ENCODE data around the gene SOD2.
A peak's percentile ranks its signal among the peaks of the same experiment; 100 is the strongest.
"Not testable (repeated sequence)": the region's sequence is repeated elsewhere in the genome, so short reads cannot be mapped to it uniquely, and the experiment has no call there.

The SOD2 gene

DNA sequence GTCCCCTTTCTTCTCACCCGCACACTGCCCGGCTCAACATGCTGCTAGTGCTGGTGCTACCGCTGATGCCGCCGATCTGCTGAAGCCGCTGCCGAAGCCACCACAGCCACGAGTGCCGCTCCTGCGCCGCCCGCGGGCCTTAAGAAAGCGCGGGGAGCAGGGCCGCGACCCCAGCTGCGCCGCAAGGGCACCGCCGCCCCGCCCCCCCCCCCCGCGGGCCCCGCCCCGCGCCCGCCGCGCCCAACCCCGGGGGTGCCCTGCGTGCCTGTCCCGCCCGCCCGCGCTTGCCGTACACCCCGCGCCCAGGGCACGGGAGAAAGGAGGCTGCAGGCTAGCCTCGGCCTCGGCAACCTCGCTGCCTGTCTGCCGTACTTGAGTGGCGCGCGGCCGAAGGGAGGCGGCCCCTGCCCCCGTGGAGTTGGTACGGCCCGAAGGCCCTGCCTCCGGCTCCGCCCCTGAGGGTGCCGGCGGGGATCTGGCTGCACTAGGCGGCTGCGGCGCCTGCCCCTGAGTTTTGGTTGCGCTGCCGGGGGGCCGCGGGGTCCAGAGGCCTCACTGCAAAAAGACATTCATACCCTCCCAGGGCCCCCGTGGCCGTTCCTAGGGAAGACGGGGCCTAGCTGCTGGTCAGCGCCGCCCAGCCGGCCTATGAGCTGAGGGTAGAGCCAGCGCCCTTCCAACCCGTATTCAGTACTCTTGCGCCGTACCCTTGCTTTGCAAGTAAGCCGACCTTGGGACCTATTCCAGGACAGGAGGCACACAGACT lies at the start of gene SOD2:
Gene SOD2 (minus strand): TSS at position 114 of the 766 bp plus-strand sequence. CDS start 74 bp downstream, at position 40.
- H3K4me3 ChIP-seq (ENCODE audit: low read depth, low read length): peak within 1 kb of the TSS; percentile 76
- no peak for TF ChIP-seq CTCF (IDR thresholded peaks at IDR 0.05; ENCODE audit: insufficient read depth, low read length, missing control alignments)
- ChIA-PET POLR2A (interaction anchor here (1.0 to 2.5 kb wide), 4 partner anchors 30 to 96 kb away, joined by 3 to 12 read pairs (median 7); partner anchors contain the start of genes ACAT2, MRPL18, TCP1 and WTAP), CTCF (interaction anchor here (1.5 to 5.3 kb wide), 4 partner anchors 25 to 160 kb away, joined by 5 to 46 read pairs (median 10); no protein-coding TSS in a partner anchor)
- DNase-seq (ENCODE audit: low read depth, low spot score): no peak

- CTCF ChIA-PET: no interaction called here
These were observed 49.1 kb upstream of the SOD2 start for GRCh38 chr6:159742165-159742564.

GRCh38 chr6:159739341-159739740 lies 46.3 kb upstream of the SOD2 start:
- no peak for TF ChIP-seq CTCF (IDR thresholded peaks at IDR 0.05; ENCODE audit: insufficient read depth, low read length, missing control alignments)
- ChIA-PET POLR2A (no interaction called here), CTCF (interaction anchor here (0.6 to 1.0 kb wide), 2 partner anchors 10 to 19 kb away, joined by 3 to 4 read pairs; no protein-coding TSS in a partner anchor)
- DNase-seq (ENCODE audit: low read depth, low spot score): no peak
- no peak overlapping the region for H3K4me3 ChIP-seq (ENCODE audit: low read depth, low read length)

More at GRCh38 chr6:159742165-159742564, 49.1 kb upstream of the SOD2 start:
- POLR2A ChIA-PET: no interaction called here
- DNase-seq (ENCODE audit: low read depth, low spot score): no peak
- no peak overlapping the region for H3K4me3 ChIP-seq (ENCODE audit: low read depth, low read length)
- no peak for TF ChIP-seq CTCF (IDR thresholded peaks at IDR 0.05; ENCODE audit: insufficient read depth, low read length, missing control alignments)

DNA sequence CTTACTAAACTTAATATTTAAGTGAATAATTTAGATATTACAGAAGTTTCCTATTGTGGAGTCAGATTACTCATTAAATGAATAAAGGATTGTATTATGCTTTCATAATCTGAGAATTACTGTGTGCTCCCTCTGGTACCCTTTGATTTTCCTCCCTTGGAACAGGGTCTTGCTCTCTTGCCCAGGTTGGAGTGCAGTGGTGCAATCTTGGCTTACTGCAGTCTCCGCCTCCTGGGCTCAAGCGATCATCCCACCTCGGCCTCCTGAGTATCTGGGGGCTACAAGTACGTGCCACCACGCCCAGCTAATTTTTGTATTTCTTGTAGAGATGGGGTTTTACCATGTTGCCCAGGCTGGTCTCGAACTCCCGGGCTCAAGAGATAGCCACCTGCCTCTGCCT lies 43.9 kb upstream of the SOD2 start:
- POLR2A ChIA-PET: no interaction called here
- TF ChIP-seq CTCF (IDR thresholded peaks at IDR 0.05; ENCODE audit: insufficient read depth, low read length, missing control alignments): no peak
- H3K4me3 ChIP-seq (ENCODE audit: low read depth, low read length): no peak overlapping the region
- CTCF ChIA-PET: interaction anchor here (1.8 kb wide), 1 partner anchor 8 kb away, joined by 12 read pairs; no protein-coding TSS in a partner anchor
- DNase-seq (ENCODE audit: low read depth, low spot score): no peak

DNA sequence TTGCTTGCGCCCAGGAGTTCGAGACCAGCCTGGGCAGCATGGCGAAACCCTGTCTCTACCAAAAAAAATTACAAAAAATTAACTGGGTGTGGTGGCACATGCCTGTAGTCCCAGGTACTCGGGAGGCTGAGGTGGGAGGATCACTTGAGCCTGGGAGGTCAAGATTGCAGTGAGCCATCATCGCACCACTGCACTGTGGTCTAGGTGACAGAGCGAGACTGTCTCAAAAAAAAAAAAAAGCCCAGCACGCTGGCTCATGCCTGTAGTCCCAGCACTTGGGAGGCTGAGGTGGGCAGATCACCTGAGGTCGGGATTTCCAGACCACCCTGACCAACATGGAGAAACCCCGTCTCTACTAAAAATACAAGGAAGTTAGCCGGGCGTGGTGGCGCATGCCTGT lies 40.4 kb upstream of the SOD2 start:
- CTCF ChIA-PET: interaction anchor here (1.8 to 2.0 kb wide), 2 partner anchors 13 to 42 kb away, joined by 6 to 8 read pairs; no protein-coding TSS in a partner anchor

DNA sequence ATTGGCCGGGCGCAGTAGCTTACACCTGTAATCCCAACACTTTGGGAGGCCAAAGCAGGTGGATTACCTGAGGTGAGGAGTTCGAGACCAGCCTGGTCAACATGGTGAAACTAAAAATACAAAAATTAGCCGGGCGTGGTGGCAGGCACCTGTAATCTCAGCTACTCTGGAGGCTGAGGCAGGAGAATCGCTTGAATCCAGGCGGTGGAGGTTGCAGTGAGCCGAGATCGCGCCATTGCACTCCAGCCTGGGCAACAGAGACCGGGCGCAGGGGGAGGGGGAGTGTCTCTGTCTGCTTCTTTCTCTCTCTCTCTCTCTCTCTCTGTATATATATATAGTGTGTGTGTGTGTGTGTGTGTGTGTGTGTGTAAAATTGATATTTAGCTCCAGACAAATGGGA lies 39.5 kb upstream of the SOD2 start:
- not testable (repeated sequence) for DNase-seq (ENCODE audit: low read depth, low spot score); H3K4me3 ChIP-seq (ENCODE audit: low read depth, low read length)
- ChIA-PET CTCF (interaction anchor here (0.7 to 2.0 kb wide), 2 partner anchors 12 to 41 kb away, joined by 3 to 8 read pairs; no protein-coding TSS in a partner anchor), POLR2A (interaction anchor here (1.2 kb wide), 1 partner anchor 57 kb away, joined by 3 read pairs; no protein-coding TSS in a partner anchor)

More for the DNA sequence above, 40.4 kb upstream of the SOD2 start:
- DNase-seq (ENCODE audit: low read depth, low spot score); POLR2A ChIA-PET; H3K4me3 ChIP-seq (ENCODE audit: low read depth, low read length): not testable (repeated sequence)

- CTCF ChIA-PET: interaction anchor here (2.3 to 3.0 kb wide), 2 partner anchors 10 to 39 kb away, joined by 11 to 13 read pairs; no protein-coding TSS in a partner anchor
- no peak for TF ChIP-seq CTCF (IDR thresholded peaks at IDR 0.05; ENCODE audit: insufficient read depth, low read length, missing control alignments)
- no peak overlapping the region for H3K4me3 ChIP-seq (ENCODE audit: low read depth, low read length)
- DNase-seq (ENCODE audit: low read depth, low spot score): no peak
- POLR2A ChIA-PET: no interaction called here
These were observed 37.3 kb upstream of the SOD2 start for GRCh38 chr6:159730332-159730676.
